RCC 7860 (cell line): ENCODE measurements around the gene NRG3.

ENCODE experiments used
- DNase-seq: peaks from one replicate; pipeline ENCODE4 v3.0.0-alpha.2; 2015; ENCODE audit warnings: low spot score
- FAIRE-seq: peaks from 2 replicates; lab custom pipeline; 2012; peaks lifted over from hg19 to GRCh38; lab: Jason Lieb, UNC

Gene NRG3

DNA sequence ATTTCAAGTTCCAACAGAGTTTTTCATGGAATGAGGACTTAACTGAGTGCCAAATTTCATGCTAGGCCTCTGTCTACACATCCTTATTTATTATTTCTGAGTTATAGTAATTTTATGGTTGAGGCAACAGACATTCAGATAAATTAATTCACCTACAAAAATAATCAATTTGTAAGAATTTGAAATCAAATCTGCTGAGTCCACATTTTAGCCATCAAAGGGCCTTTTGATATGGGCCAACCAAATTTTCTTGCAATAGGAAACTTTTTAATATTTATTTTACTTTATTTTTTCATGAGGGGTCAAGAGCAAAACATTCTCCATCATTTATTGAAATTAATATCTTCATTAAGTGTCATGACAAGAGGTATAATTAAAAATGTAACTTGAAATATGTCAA, 875.5 kb downstream of the NRG3 start:
- no peak for DNase-seq
- FAIRE-seq: no peak

- FAIRE-seq (no peak), DNase-seq (no peak)
These were observed 882.4 kb downstream of the NRG3 start for GRCh38 chr10:82757397-82757796.

DNA sequence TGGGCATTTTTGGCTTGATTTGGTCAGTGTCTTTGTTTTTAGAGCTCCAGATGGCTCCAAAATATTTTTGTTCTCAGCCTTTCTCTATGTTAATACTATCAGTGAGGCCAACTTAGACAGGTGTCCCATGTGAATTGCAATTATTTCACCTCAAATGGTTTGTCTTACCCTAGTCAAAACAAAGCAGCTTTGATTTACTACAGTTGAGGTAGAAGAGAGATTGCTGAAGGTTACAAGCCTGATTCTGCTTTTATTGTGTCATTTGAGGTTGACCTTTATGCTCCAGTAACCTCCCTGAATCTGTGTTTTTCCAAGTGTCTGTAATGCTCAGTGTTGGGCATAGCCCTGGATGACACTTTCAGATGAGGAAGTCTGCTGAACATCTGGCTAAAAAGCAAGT, 882.9 kb downstream of the NRG3 start:
- DNase-seq: no peak
- FAIRE-seq: no peak

DNA sequence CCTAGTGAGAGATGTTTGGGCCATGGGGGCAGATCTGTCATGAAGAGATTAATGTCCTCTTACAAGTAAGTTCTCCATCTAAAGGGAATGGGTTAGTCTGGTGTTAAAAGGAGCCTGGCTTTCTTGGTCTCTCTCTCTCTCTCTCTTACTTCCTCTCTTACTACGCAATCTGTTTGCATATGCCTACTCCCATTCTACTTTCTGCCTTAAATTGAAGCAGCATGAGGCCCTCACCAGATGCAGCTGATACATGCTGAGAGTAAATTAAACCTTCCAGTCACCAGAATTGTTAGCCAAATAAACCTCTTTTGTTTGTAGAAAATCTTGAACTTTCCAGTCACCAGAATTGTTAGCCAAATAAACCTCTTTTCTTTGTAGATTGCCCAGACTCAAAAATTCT, 884.1 kb downstream of the NRG3 start:
- FAIRE-seq (no peak), DNase-seq (no peak)

DNA sequence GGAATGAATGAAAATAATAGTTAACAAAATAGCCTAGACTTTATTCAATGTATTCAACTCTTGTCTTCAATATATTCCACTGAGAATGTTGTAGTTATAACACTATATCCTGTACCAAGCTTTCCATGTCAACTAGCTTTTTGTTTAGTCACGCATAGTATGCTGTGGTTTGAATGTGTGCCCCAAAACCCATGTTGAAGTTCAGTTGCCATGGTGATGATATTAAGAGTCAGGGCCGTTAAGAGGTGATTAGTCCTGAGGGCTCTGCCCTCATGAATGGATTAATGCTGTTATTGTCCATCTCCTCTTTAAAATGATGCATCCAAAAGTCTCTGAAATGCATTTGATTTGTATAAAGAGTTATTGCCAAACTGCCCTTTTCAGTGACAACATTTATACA, 887.6 kb downstream of the NRG3 start:
- FAIRE-seq (no peak), DNase-seq (no peak)

DNA sequence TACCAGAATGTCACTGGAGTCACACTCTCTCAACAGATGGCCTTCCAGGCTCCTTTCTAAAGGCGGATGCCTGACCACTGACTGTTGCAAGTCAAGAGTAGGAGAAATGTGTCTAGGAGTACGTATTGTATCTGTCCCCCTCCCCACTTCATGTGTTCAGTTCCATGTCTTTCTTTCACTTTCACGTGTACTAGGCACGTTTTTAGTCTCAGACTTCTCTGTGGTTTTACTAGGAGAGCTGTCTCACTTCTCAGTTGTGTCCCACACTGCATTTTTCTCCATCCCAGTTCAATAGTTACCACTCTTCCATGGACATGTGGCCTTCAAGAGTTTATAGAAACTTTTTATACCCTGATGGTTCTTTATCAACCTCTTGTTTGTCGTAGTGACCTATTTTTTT, 893.0 kb downstream of the NRG3 start:
- FAIRE-seq: no peak
- no peak for DNase-seq

GRCh38 chr10:82778908-82779307, 903.9 kb downstream of the NRG3 start:
- FAIRE-seq (no peak), DNase-seq (no peak)

- DNase-seq (no peak), FAIRE-seq (no peak)
These were observed 921.5 kb downstream of the NRG3 start for GRCh38 chr10:82796510-82796909.

- no peak for FAIRE-seq
- peak; percentile 13 for DNase-seq
These were observed 926.3 kb downstream of the NRG3 start for GRCh38 chr10:82801289-82801688.

- FAIRE-seq: no peak
- no peak for DNase-seq
These were observed 936.6 kb downstream of the NRG3 start for GRCh38 chr10:82811621-82812020.

GRCh38 chr10:82813856-82814255, 938.9 kb downstream of the NRG3 start:
- FAIRE-seq (no peak), DNase-seq (no peak)

DNA sequence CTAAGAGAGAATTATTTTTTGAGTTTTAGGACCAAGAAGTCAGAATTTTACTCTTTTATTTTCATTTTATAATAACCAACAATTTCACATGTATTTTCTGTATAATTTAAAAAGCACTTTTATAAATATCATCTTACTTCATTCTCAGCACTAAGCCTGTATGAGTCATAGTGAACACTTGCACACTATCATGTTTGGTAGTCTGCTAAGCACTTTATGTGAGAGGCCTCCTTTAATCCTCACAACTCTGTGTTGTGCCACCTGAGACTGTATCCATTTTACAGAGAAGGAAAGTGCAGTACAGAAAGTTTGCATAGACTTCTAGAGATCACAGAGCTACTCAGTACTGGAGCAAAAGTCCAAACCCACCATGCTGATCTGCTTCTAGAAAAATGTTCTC, 939.6 kb downstream of the NRG3 start:
- FAIRE-seq (no peak), DNase-seq (no peak)

- FAIRE-seq: no peak
- no peak for DNase-seq
These were observed 940.7 kb downstream of the NRG3 start for GRCh38 chr10:82815680-82816079.

DNA sequence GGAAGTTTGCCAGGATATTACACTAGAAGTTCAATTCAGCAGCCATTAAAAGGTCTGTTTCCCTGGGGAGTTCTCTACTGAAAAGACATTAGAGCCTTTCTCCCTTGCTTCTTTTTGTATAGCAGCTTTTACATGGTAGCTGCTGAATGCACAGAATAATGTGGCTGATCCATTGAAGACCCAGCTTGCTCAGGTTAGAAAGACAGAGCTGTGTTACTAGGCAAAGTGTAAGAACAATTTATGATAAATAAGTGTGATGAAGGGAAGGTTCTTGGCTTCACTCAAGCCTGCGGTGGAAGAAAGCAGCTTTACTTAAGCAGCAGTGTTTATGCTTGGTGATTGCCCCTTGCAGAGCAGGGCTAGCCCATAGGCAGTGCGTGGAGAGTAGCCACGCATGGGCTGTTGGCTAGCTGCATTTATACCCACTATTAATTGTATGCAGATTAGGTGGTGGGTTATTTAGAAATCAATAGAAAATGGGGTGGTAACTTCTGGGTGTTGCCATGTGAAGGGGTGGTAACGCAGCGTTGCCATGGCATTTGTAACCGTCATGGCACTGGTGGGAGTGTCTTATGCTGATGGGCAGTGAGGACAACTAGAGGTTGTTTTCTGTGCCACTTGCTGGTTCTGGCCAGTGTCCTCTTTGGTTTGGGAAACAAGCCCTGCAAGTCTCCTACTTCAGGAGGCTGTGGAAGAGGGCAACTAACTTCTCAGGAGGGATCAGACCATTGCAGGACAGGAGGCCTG, 942.9 kb downstream of the NRG3 start:
- no peak for DNase-seq

GRCh38 chr10:82821043-82821442, 946.0 kb downstream of the NRG3 start:
- DNase-seq: no peak
- no peak for FAIRE-seq

More for the DNA sequence above, 942.9 kb downstream of the NRG3 start:
- FAIRE-seq: no peak

GRCh38 chr10:82826132-82826531, 951.1 kb downstream of the NRG3 start:
- FAIRE-seq: no peak

GRCh38 chr10:82827901-82828300, 952.9 kb downstream of the NRG3 start:
- FAIRE-seq (no peak), DNase-seq (no peak)

More at GRCh38 chr10:82826132-82826531, 951.1 kb downstream of the NRG3 start:
- no peak for DNase-seq

DNA sequence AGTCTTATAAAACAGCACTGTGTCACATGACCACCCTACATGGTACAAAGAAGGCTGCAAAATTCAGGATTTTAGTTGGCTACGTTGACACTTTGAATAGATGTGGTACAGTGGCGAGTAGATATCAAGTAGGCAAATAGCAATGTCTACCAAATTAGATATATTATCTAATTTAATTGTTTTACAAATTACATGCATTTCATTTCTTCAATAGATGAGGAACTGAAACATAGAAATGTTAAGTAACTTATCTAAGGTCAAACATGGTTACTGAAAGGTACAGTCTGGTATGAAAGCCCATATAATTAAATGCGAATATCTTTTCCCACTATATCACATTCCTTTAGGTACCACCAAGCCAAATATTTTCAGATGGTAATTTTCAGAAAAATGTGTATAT, 972.2 kb downstream of the NRG3 start:
- FAIRE-seq: no peak

DNA sequence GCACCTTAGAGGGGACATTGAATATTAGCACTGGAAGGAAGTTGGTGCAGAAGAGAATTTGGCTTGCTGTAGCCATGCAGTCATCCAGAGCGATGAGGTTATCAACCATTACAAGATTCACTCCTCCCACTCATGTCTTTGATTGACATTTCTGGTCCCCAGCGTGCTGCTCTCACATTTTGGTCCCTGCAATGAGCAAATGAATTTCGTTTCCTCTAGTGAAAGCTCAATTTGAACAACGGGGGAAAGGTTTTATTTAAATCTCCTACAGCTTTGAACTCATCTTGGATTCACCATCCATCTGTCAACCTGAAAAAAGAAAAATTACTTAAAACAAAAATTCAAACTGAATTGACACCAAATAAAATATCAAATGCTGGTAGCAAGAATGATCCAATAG, 975.2 kb downstream of the NRG3 start:
- FAIRE-seq: no peak
- no peak for DNase-seq

More for the DNA sequence above, 972.2 kb downstream of the NRG3 start:
- no peak for DNase-seq

GRCh38 chr10:82856957-82857613, 982.1 kb downstream of the NRG3 start:
- FAIRE-seq (no peak), DNase-seq (no peak)

- FAIRE-seq: no peak
- DNase-seq: no peak
These were observed 986.9 kb downstream of the NRG3 start for GRCh38 chr10:82861889-82862288.

DNA sequence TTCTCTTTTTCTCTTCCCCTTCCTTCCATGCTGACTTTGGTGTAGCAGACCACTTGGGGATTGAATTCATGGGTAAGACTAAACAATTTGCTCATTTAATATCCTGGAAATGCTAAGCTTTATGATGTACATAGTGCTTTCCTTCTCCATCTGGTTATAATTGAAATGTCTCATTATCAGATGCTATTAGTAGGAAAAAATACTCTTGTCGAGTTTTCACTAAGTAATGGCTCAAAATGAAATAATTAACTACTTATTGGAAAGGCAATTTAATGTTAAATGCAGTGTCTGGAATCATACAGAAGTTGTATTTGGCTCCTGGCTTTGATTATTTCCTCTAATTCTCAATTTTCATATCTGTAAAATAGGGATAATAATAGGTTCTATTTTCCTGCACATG, 990.4 kb downstream of the NRG3 start:
- DNase-seq (no peak), FAIRE-seq (no peak)
